HepG2 (cell line): Measurements from ENCODE around the gene TWNK. TPM values are rescaled to one million over a fixed set of nuclear protein-coding genes. Genes with fewer than 3 reads are reported as not detected.

Experiments used
- ETV6 ChIP-seq: sonication (generic); formaldehyde crosslinking; conservative IDR thresholded peaks from 2 replicates; pipeline ENCODE4 v1.4.0; 2020; ENCODE audit warnings: missing genetic modification reagents
- MZF1 ChIP-seq: sonication (generic); formaldehyde crosslinking; IDR thresholded peaks from 2 replicates; pipeline ENCODE4 v1.8.1; 2023; ENCODE audit warnings: mild to moderate bottlenecking, missing genetic modification reagents, borderline replicate concordance
- NR2F2 ChIP-seq: IDR thresholded peaks from 2 replicates; pipeline ENCODE4 v1.6.1; 2012; ENCODE audit warnings: low read depth, inconsistent platforms, borderline replicate concordance
- PCBP1 ChIP-seq: fragments of 200-400 bp; formaldehyde crosslinking; IDR thresholded peaks from 2 replicates; pipeline ENCODE4 v1.6.1; 2017; ENCODE audit warnings: mild to moderate bottlenecking, low read depth, low read length, borderline replicate concordance
- RARG ChIP-seq: sonication (generic); formaldehyde crosslinking; IDR thresholded peaks from 2 replicates; pipeline ENCODE4 v1.4.0; 2020; ENCODE audit warnings: low read depth, mild to moderate bottlenecking, missing genetic modification reagents
- SETDB1 ChIP-seq: sonication (generic); formaldehyde crosslinking; IDR thresholded peaks from 2 replicates; pipeline ENCODE4 v1.5.1; 2020; ENCODE audit warnings: missing genetic modification reagents, mild to moderate bottlenecking, borderline replicate concordance
- SYNCRIP ChIP-seq: fragments of 200-400 bp; formaldehyde crosslinking; IDR thresholded peaks from 2 replicates; pipeline ENCODE4 v1.6.1; 2018; ENCODE audit warnings: mild to moderate bottlenecking, low read depth, low read length; ENCODE audit not compliant: insufficient read depth
- YEATS4 ChIP-seq: sonication (generic); formaldehyde crosslinking; IDR thresholded peaks from 2 replicates; pipeline ENCODE4 v1.4.0; 2020; ENCODE audit warnings: missing genetic modification reagents, borderline replicate concordance
- ZBTB26 ChIP-seq: IDR thresholded peaks from 2 replicates; pipeline ENCODE4 v1.6.1; 2016; ENCODE audit warnings: missing compliant biosample characterization, missing genetic modification reagents, borderline replicate concordance
- ZNF382 ChIP-seq: sonication (generic); formaldehyde crosslinking; IDR thresholded peaks from 2 replicates; pipeline ENCODE4 v1.5.0; 2020; ENCODE audit warnings: missing genetic modification reagents, mild to moderate bottlenecking, borderline replicate concordance
- ZNF513 ChIP-seq: sonication (generic); formaldehyde crosslinking; conservative IDR thresholded peaks from 2 replicates; pipeline ENCODE4 v1.5.0; 2020; ENCODE audit warnings: missing genetic modification reagents
- ZNF570 ChIP-seq: sonication (generic); formaldehyde crosslinking; IDR thresholded peaks from 2 replicates; pipeline ENCODE4 v1.4.0; 2020; ENCODE audit warnings: mild to moderate bottlenecking, missing genetic modification reagents, borderline replicate concordance
- ZSCAN21 ChIP-seq: sonication (generic); formaldehyde crosslinking; IDR thresholded peaks from 2 replicates; pipeline ENCODE4 v1.8.0; 2022; ENCODE audit warnings: mild to moderate bottlenecking, missing genetic modification reagents, moderate library complexity, borderline replicate concordance
- polyA plus RNA-seq, 8 experiments: library from polyadenylated mRNA; depleted of rRNA in 3 of 8; stranded (reverse) in 7 of 8; unstranded in 1 of 8; fragments of >200 nt; fragmentation: Illumina TruSeq in 4 of 8; extraction: Trizol in 4 of 8; gene quantifications; 2 replicates each; pipeline versions ENCODE4 v1.2.1 to v1.2.3, GENCODE V29; 2011 to 2016; ENCODE audit warnings: low read depth in 4 of 8, missing spikeins in 1 of 8, mixed read lengths in 1 of 8; ENCODE audit not compliant: insufficient read depth in 1 of 8
- total RNA-seq, 5 experiments: library from RNA; depleted of rRNA; stranded (reverse); fragments of >200 nt; fragmentation: Illumina TruSeq; extraction: Trizol; gene quantifications; 2 replicates each; pipeline ENCODE4 v1.2.3, GENCODE V29; 2016; ENCODE audit warnings: low read depth in 1 of 5
- TF ChIP-seq, protein P1 (sequence below): sonication (generic); formaldehyde crosslinking; IDR thresholded peaks from 2 replicates; pipeline ENCODE4 v1.8.1; 2022; ENCODE audit warnings: low read depth, mild to moderate bottlenecking, missing genetic modification reagents
- TF ChIP-seq, protein P2 (sequence below): sonication (generic); formaldehyde crosslinking; IDR thresholded peaks from 2 replicates; pipeline ENCODE4 v1.8.0; 2023; ENCODE audit warnings: mild to moderate bottlenecking, missing genetic modification reagents
- TF ChIP-seq, protein P3 (sequence below): sonication (generic); formaldehyde crosslinking; IDR thresholded peaks from 2 replicates; pipeline ENCODE4 v1.5.0; 2020; ENCODE audit warnings: mild to moderate bottlenecking, missing genetic modification reagents, borderline replicate concordance
- TF ChIP-seq, protein P4 (sequence below): sonication (generic); formaldehyde crosslinking; IDR thresholded peaks from 2 replicates; pipeline ENCODE4 v1.4.0; 2020; ENCODE audit warnings: low read depth, mild to moderate bottlenecking, missing genetic modification reagents

TWNK gene
- total and polyA plus RNA-seq, 2 of the 13 experiments (the other 11 are each of a cell fraction or from before 2014, with no cell fraction given), result 10.7 to 16.5 TPM

- TF ChIP-seq ZNF382 (CRISPR knock-in tag), result no peak
- no peak for TF ChIP-seq PCBP1
- no peak for TF ChIP-seq YEATS4
- no peak for TF ChIP-seq SYNCRIP
- TF ChIP-seq SETDB1 (CRISPR knock-in tag), result no peak
- no peak for TF ChIP-seq MZF1 (CRISPR knock-in tag)
- TF ChIP-seq, protein P1, sequence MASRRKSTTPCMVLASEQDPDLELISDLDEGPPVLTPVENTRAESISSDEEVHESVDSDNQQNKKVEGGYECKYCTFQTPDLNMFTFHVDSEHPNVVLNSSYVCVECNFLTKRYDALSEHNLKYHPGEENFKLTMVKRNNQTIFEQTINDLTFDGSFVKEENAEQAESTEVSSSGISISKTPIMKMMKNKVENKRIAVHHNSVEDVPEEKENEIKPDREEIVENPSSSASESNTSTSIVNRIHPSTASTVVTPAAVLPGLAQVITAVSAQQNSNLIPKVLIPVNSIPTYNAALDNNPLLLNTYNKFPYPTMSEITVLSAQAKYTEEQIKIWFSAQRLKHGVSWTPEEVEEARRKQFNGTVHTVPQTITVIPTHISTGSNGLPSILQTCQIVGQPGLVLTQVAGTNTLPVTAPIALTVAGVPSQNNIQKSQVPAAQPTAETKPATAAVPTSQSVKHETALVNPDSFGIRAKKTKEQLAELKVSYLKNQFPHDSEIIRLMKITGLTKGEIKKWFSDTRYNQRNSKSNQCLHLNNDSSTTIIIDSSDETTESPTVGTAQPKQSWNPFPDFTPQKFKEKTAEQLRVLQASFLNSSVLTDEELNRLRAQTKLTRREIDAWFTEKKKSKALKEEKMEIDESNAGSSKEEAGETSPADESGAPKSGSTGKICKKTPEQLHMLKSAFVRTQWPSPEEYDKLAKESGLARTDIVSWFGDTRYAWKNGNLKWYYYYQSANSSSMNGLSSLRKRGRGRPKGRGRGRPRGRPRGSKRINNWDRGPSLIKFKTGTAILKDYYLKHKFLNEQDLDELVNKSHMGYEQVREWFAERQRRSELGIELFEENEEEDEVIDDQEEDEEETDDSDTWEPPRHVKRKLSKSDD (CRISPR knock-in tag), result no peak; the same call in none of the 2 replicates
- TF ChIP-seq, protein P2, sequence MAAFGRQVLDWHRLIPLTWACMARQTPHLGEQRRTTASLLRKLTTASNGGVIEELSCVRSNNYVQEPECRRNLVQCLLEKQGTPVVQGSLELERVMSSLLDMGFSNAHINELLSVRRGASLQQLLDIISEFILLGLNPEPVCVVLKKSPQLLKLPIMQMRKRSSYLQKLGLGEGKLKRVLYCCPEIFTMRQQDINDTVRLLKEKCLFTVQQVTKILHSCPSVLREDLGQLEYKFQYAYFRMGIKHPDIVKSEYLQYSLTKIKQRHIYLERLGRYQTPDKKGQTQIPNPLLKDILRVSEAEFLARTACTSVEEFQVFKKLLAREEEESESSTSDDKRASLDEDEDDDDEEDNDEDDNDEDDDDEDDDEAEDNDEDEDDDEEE (CRISPR knock-in tag), result peak; percentile 79; the same call in 1 of the 2 replicates
- TF ChIP-seq ZNF513 (CRISPR knock-in tag), result no peak
- TF ChIP-seq NR2F2, result no peak; the same call in 1 of the 2 replicates
- TF ChIP-seq, protein P3, sequence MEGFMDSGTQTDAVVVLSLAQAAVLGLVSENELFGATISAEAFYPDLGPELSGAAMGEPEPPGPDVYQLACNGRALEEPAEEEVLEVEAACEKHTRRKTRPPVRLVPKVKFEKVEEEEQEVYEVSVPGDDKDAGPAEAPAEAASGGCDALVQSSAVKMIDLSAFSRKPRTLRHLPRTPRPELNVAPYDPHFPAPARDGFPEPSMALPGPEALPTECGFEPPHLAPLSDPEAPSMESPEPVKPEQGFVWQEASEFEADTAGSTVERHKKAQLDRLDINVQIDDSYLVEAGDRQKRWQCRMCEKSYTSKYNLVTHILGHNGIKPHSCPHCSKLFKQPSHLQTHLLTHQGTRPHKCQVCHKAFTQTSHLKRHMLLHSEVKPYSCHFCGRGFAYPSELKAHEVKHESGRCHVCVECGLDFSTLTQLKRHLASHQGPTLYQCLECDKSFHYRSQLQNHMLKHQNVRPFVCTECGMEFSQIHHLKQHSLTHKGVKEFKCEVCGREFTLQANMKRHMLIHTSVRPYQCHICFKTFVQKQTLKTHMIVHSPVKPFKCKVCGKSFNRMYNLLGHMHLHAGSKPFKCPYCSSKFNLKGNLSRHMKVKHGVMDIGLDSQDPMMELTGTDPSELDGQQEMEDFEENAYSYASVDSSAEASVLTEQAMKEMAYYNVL (CRISPR knock-in tag), result peak; percentile 53; the same call in 1 of the 2 replicates
- TF ChIP-seq ETV6 (CRISPR knock-in tag), result no peak
- TF ChIP-seq ZNF570 (CRISPR knock-in tag), result no peak
- TF ChIP-seq RARG, result no peak
- TF ChIP-seq, protein P4, sequence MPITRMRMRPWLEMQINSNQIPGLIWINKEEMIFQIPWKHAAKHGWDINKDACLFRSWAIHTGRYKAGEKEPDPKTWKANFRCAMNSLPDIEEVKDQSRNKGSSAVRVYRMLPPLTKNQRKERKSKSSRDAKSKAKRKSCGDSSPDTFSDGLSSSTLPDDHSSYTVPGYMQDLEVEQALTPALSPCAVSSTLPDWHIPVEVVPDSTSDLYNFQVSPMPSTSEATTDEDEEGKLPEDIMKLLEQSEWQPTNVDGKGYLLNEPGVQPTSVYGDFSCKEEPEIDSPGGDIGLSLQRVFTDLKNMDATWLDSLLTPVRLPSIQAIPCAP (CRISPR knock-in tag), result no peak
- TF ChIP-seq ZSCAN21 (CRISPR knock-in tag), result peak; percentile 72
- peak; percentile 73 for TF ChIP-seq ZBTB26
Measured at GRCh38 chr10:101018600-101019439, 31.5 kb downstream of the TWNK start (continued).
